Transverse colon (tissue), 4 donors: ENCODE data around the gene KCNIP3.

Source experiments
- EP300 ChIP-seq: sonication (generic); formaldehyde crosslinking; IDR thresholded peaks from one replicate; pipeline ENCODE4 v1.6.1; 2017; ENCODE audit warnings: antibody characterized with exemption, low read depth
- POLR2AphosphoS5 ChIP-seq, 3 donors: sonication (generic); formaldehyde crosslinking; IDR thresholded peaks; one replicate each; pipeline ENCODE4 v1.6.1; 2016; ENCODE audit warnings: antibody characterized with exemption in 3 of 3
- TF ChIP-seq, protein P1 (sequence below), 5 experiments: fragments of 200-600 bp in 3 of 5; fragments of 450-650 bp in 2 of 5; sonication (generic) in 3 of 5; IDR thresholded peaks; 1 replicate in 2 of 5; 2 replicates in 3 of 5; pipeline ENCODE4 v1.5.1; 2016 to 2017; ENCODE audit warnings: antibody characterized with exemption in 5 of 5, inconsistent platforms in 3 of 5, mild to moderate bottlenecking in 2 of 5, moderate library complexity in 1 of 5

GRCh38 chr2:95291222-95291621 lies 5.9 kb upstream of the KCNIP3 start:
- TF ChIP-seq, protein P1, sequence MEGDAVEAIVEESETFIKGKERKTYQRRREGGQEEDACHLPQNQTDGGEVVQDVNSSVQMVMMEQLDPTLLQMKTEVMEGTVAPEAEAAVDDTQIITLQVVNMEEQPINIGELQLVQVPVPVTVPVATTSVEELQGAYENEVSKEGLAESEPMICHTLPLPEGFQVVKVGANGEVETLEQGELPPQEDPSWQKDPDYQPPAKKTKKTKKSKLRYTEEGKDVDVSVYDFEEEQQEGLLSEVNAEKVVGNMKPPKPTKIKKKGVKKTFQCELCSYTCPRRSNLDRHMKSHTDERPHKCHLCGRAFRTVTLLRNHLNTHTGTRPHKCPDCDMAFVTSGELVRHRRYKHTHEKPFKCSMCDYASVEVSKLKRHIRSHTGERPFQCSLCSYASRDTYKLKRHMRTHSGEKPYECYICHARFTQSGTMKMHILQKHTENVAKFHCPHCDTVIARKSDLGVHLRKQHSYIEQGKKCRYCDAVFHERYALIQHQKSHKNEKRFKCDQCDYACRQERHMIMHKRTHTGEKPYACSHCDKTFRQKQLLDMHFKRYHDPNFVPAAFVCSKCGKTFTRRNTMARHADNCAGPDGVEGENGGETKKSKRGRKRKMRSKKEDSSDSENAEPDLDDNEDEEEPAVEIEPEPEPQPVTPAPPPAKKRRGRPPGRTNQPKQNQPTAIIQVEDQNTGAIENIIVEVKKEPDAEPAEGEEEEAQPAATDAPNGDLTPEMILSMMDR (IDR thresholded peaks at IDR 0.05): no peak
- TF ChIP-seq POLR2AphosphoS5 (IDR thresholded peaks at IDR 0.05): no peak
- no peak for TF ChIP-seq EP300
